Endothelial cell of umbilical vein (primary cell): Measurements from ENCODE around the gene ZNF624. TPM values are rescaled to one million over a fixed set of nuclear protein-coding genes. Genes with fewer than 3 reads are reported as not detected.

Experiments used
- BruUV-seq: library from RNA; stranded (reverse); fragments of 400-500 nt; replicated peaks from 2 replicates; lab custom pipeline; 2021; lab: Mats Ljungman, UMichigan
- CTCF ChIA-PET: fragments of 300-600, 350-600 bp; sonication (Branson Sonifier 250); formaldehyde crosslinking; loops from one replicate; lab custom pipeline; 2021; ENCODE audit warnings: antibody characterized with exemption, inconsistent platforms; lab: Charles Lee
- POLR2A ChIA-PET: fragments of 300-600, 350-600 bp; sonication (Branson Sonifier 250); formaldehyde crosslinking; loops from one replicate; lab custom pipeline; 2021; ENCODE audit warnings: antibody characterized with exemption, inconsistent platforms; lab: Charles Lee
- DNase-seq: peaks from one replicate; pipeline ENCODE4 v3.0.0-alpha.2; 2011; ENCODE audit warnings: low read depth, low spot score
- FAIRE-seq: peaks from 2 replicates; lab custom pipeline; 2011; peaks lifted over from hg19 to GRCh38; lab: Jason Lieb, UNC
- H2AFZ ChIP-seq: 2 replicates; pipeline ENCODE4 v1.6.0; 2012; ENCODE audit warnings: low read depth, low read length, control low read depth, inconsistent platforms
- H3K27ac ChIP-seq: 2 replicates; pipeline ENCODE4 v1.5.1; 2011; ENCODE audit warnings: low read depth, mild to moderate bottlenecking, control low read depth, low read length, moderate library complexity; ENCODE audit not compliant: insufficient read depth
- H3K27me3 ChIP-seq, 2 experiments: 2 replicates each; pipeline versions ENCODE4 v1.6.0 to v1.6.1; 2011; ENCODE audit warnings: low read length in 2 of 2, mixed read lengths in 1 of 2; ENCODE audit not compliant: control insufficient read depth in 2 of 2, insufficient read depth in 2 of 2
- H3K36me3 ChIP-seq, 2 experiments: 2 replicates in 1 of 2; 3 replicates in 1 of 2; pipeline ENCODE4 v1.5.1; 2011; ENCODE audit warnings: low read length in 2 of 2, mild to moderate bottlenecking in 1 of 2, moderate library complexity in 1 of 2; ENCODE audit not compliant: control insufficient read depth in 2 of 2, insufficient read depth in 2 of 2; ENCODE audit errors: extremely low read depth in 1 of 2
- H3K4me1 ChIP-seq: 3 replicates; pipeline ENCODE4 v1.5.1; 2011; ENCODE audit warnings: mild to moderate bottlenecking, low read length; ENCODE audit not compliant: control insufficient read depth, insufficient read depth; ENCODE audit errors: extremely low read depth
- H3K4me2 ChIP-seq: 2 replicates; pipeline ENCODE4 v1.6.1; 2011; ENCODE audit warnings: low read length, control low read depth, mixed read lengths; ENCODE audit not compliant: insufficient read depth
- H3K4me3 ChIP-seq, 3 experiments: fragments of 200-600 bp in 1 of 3; sonication (generic), shearing (Covaris generic) in 1 of 3; replicated peaks in 1 of 3; 2 replicates each; pipeline ENCODE4 v1.5.1; 2011 to 2016; ENCODE audit warnings: control low read depth in 3 of 3, low read length in 3 of 3, mild to moderate bottlenecking in 2 of 3, inconsistent platforms in 1 of 3, low read depth in 1 of 3, moderate library complexity in 1 of 3; ENCODE audit not compliant: insufficient read depth in 1 of 3
- H3K79me2 ChIP-seq: 2 replicates; pipeline ENCODE4 v1.6.0; 2012; ENCODE audit warnings: low read length, inconsistent platforms; ENCODE audit not compliant: control insufficient read depth, insufficient read depth
- H3K9ac ChIP-seq: replicated peaks from 2 replicates; pipeline ENCODE3; 2011; ENCODE audit warnings: low read length, control low read depth; ENCODE audit not compliant: insufficient read depth; ENCODE audit errors: extremely low read depth
- H3K9me1 ChIP-seq: replicated peaks from 3 replicates; pipeline ENCODE4 v1.6.0; 2011; ENCODE audit warnings: mild to moderate bottlenecking, low read length; ENCODE audit not compliant: control insufficient read depth, insufficient read depth; ENCODE audit errors: extremely low read depth
- H3K9me3 ChIP-seq: replicated peaks from 2 replicates; pipeline ENCODE4 v1.5.1; 2012; ENCODE audit warnings: low read length, inconsistent platforms; ENCODE audit not compliant: control insufficient read depth, insufficient read depth
- H4K20me1 ChIP-seq: replicated peaks from 2 replicates; pipeline ENCODE3; 2011; ENCODE audit warnings: mild to moderate bottlenecking, low read length; ENCODE audit not compliant: control insufficient read depth, insufficient read depth; ENCODE audit errors: extremely low read depth
- CTCF ChIP-seq, 2 donors: IDR thresholded peaks; 1 replicate in 1 of 2; 2 replicates in 1 of 2; pipeline ENCODE4 v1.5.1; 2011; ENCODE audit warnings: low read length in 2 of 2, mild to moderate bottlenecking in 2 of 2, moderate library complexity in 2 of 2, control low read depth in 1 of 2, inconsistent platforms in 1 of 2, low read depth in 1 of 2; ENCODE audit not compliant: insufficient read depth in 1 of 2; ENCODE audit errors: extremely low read depth in 1 of 2
- EZH2 ChIP-seq: IDR thresholded peaks from 2 replicates; pipeline ENCODE4 v1.6.1; 2012; ENCODE audit warnings: borderline replicate concordance, low read depth, mild to moderate bottlenecking, moderate library complexity, low read length, inconsistent platforms; ENCODE audit not compliant: severe bottlenecking
- FOS ChIP-seq: IDR thresholded peaks from 2 replicates; pipeline ENCODE4 v1.6.1; 2011; ENCODE audit warnings: mild to moderate bottlenecking, low read length, moderate library complexity, borderline replicate concordance; ENCODE audit not compliant: insufficient read depth
- GATA2 ChIP-seq: IDR thresholded peaks from 2 replicates; pipeline ENCODE4 v1.7.0; 2011; ENCODE audit warnings: low read depth, mild to moderate bottlenecking, moderate library complexity, mixed read lengths, low read length; ENCODE audit not compliant: insufficient read length, insufficient read depth
- JUN ChIP-seq: IDR thresholded peaks from 2 replicates; pipeline ENCODE4 v1.6.1; 2011; ENCODE audit warnings: borderline replicate concordance, low read depth; ENCODE audit not compliant: insufficient read length, insufficient read depth
- MYC ChIP-seq: IDR thresholded peaks from one replicate; pipeline ENCODE4 v1.6.1; 2011; ENCODE audit warnings: mild to moderate bottlenecking, low read depth, low read length
- POLR2A ChIP-seq: IDR thresholded peaks from 2 replicates; pipeline ENCODE4 v1.6.1; 2012; ENCODE audit warnings: low read depth, mild to moderate bottlenecking, control low read depth, low read length
- POLR2AphosphoS5 ChIP-seq: IDR thresholded peaks from 2 replicates; pipeline ENCODE4 v1.6.1; 2012; ENCODE audit warnings: low read depth, mild to moderate bottlenecking, control low read depth, low read length, moderate library complexity; ENCODE audit not compliant: insufficient read depth
- dilution Hi-C: fragments of 300-500 bp; cut with MboI; formaldehyde crosslinking; loops from one replicate; pipeline ENCODE4 v1.15.0; 2019; ENCODE audit warnings: low sequenced_read_pairs; ENCODE audit not compliant: extremely low pct_ligation_motif_present
- intact Hi-C: fragments of 100-400 bp; cut with micrococcal nuclease; formaldehyde crosslinking; loops from one replicate; pipeline ENCODE4 v1.10.0; 2022
- polyA plus RNA-seq, 4 experiments: library from polyadenylated mRNA; depleted of rRNA in 3 of 4; stranded (reverse) in 3 of 4; unstranded in 1 of 4; fragments of >200 nt; gene quantifications; 2 replicates each; pipeline versions ENCODE4 v1.2.1 to v1.2.3, GENCODE V29; 2011 to 2012; ENCODE audit warnings: missing spikeins in 1 of 4
- total RNA-seq: library from RNA; stranded (reverse); gene quantifications from 2 replicates; pipeline ENCODE4 v1.2.3, GENCODE V29; 2021
- TF ChIP-seq, protein P1 (sequence below): IDR thresholded peaks from 2 replicates; pipeline ENCODE4 v1.6.1; 2011; ENCODE audit not compliant: insufficient read depth, insufficient read length

ZNF624 gene
- total and polyA plus RNA-seq, 2 donors (not counting 3 experiments of a cell fraction or from before 2014, with no cell fraction given): 0.77 to 5.7 TPM

- Histone ChIP-seq H3K4me1 (no peaks in the 10 kb centered on the region), H3K27ac (no peak overlapping the region), H3K4me2 (no peak overlapping the region), H3K9me3 (peaks cover 21% of the 10 kb centered on the region), H3K79me2 (no peaks in the 10 kb centered on the region), H3K9me1 (no peaks in the 10 kb centered on the region), H2AFZ (no peak overlapping the region), H3K4me3 (no peak overlapping the region), H3K27me3 (no peaks in the 10 kb centered on the region), H4K20me1 (no peaks in the 10 kb centered on the region), H3K36me3 (no peaks in the 10 kb centered on the region), H3K9ac (no peak overlapping the region)
- no peak for FAIRE-seq
- ChIA-PET POLR2A (no interaction called here), CTCF (no interaction called here)
- dilution Hi-C loops: no loop called here
- no TSS peak for BruUV-seq
- intact Hi-C loops: no loop called here
- no peak for TF ChIP-seq POLR2AphosphoS5
- TF ChIP-seq, protein P1, sequence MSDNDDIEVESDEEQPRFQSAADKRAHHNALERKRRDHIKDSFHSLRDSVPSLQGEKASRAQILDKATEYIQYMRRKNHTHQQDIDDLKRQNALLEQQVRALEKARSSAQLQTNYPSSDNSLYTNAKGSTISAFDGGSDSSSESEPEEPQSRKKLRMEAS: no peak
- no peak for TF ChIP-seq EZH2
- TF ChIP-seq POLR2A: no peak
- TF ChIP-seq GATA2: no peak
- TF ChIP-seq MYC: no peak
- no peak for TF ChIP-seq FOS
- no peak for TF ChIP-seq JUN
- no peak for TF ChIP-seq CTCF (IDR thresholded peaks at IDR 0.05; ENCODE audit: extremely low read depth in 1 of 2, insufficient read depth in 1 of 2, low read depth in 1 of 2, low read length in 2 of 2)
- DNase-seq: no peak
Measured at GRCh38 chr17:16622540-16623277, 30.9 kb downstream of the ZNF624 start.
